IPS DF 4.7 (cell line): ENCODE data around the gene INPP5J.
"Not testable (repeated sequence)": the region's sequence is repeated elsewhere in the genome, so short reads cannot be mapped to it uniquely, and the experiment has no call there.

ENCODE experiments used
- DNase-seq: peaks from one replicate; pipeline ENCODE4 v3.0.0-alpha.2; 2013; ENCODE audit warnings: low spot score; ENCODE audit errors: extremely low read depth

INPP5J gene

GRCh38 chr22:31099841-31100761, 22.7 kb upstream of the INPP5J start:
- DNase-seq: no peak

- DNase-seq: no peak
Measured at GRCh38 chr22:31100762-31101525, 21.8 kb upstream of the INPP5J start.

GRCh38 chr22:31102441-31103081, 20.2 kb upstream of the INPP5J start:
- no peak for DNase-seq

GRCh38 chr22:31103111-31103510, 19.7 kb upstream of the INPP5J start:
- DNase-seq: no peak

GRCh38 chr22:31103899-31104694, 18.7 kb upstream of the INPP5J start:
- no peak for DNase-seq

GRCh38 chr22:31104869-31105268, 17.9 kb upstream of the INPP5J start:
- no peak for DNase-seq

- DNase-seq: no peak
Measured at GRCh38 chr22:31105282-31105929, 17.4 kb upstream of the INPP5J start.

- no peak for DNase-seq
Measured at GRCh38 chr22:31106001-31106571, 16.7 kb upstream of the INPP5J start.

GRCh38 chr22:31106731-31107177, 16.0 kb upstream of the INPP5J start:
- no peak for DNase-seq

GRCh38 chr22:31107178-31107893, 15.4 kb upstream of the INPP5J start, which contains the start of gene SELENOM:
Gene SELENOM, minus strand, starts transcription at chr22:31107568. Its CDS starts 63 bp downstream, at chr22:31107505.
- DNase-seq: no peak

GRCh38 chr22:31107894-31108218, 14.9 kb upstream of the INPP5J start:
- no peak for DNase-seq

GRCh38 chr22:31112547-31113091, 10.1 kb upstream of the INPP5J start:
- not testable (repeated sequence) for DNase-seq

- no peak for DNase-seq
Measured at GRCh38 chr22:31118046-31118820, 4.5 kb upstream of the INPP5J start.

- no peak for DNase-seq
Measured at GRCh38 chr22:31119026-31119717, 3.6 kb upstream of the INPP5J start.

GRCh38 chr22:31120230-31120629, 2.5 kb upstream of the INPP5J start:
- DNase-seq: no peak

- no peak for DNase-seq
Measured at GRCh38 chr22:31120642-31121041, 2.1 kb upstream of the INPP5J start.

GRCh38 chr22:31121403-31121802, 1.4 kb upstream of the INPP5J start:
- DNase-seq: no peak

GRCh38 chr22:31122196-31122531, 602 bp upstream of the INPP5J start:
- DNase-seq: no peak
